ENCODE data around the gene MYEF2. TPM values are rescaled to one million over a fixed set of nuclear protein-coding genes. Genes with fewer than 3 reads are reported as not detected.

Gene MYEF2
- total and polyA plus RNA-seq, 2 experiments from 2014 or later: 62.0 to 79.7 TPM

- TF ChIP-seq REST (IDR thresholded peaks at IDR 0.05; ENCODE audit: unreplicated experiment): no peak
- TF ChIP-seq POLR2AphosphoS5 (IDR thresholded peaks at IDR 0.05; ENCODE audit: low read depth): no peak
- no peak for TF ChIP-seq EZH2 (IDR thresholded peaks at IDR 0.05; ENCODE audit: low read depth, unreplicated experiment)
- TF ChIP-seq NANOG (IDR thresholded peaks at IDR 0.05; ENCODE audit: borderline replicate concordance): no peak
- TF ChIP-seq, protein P1, sequence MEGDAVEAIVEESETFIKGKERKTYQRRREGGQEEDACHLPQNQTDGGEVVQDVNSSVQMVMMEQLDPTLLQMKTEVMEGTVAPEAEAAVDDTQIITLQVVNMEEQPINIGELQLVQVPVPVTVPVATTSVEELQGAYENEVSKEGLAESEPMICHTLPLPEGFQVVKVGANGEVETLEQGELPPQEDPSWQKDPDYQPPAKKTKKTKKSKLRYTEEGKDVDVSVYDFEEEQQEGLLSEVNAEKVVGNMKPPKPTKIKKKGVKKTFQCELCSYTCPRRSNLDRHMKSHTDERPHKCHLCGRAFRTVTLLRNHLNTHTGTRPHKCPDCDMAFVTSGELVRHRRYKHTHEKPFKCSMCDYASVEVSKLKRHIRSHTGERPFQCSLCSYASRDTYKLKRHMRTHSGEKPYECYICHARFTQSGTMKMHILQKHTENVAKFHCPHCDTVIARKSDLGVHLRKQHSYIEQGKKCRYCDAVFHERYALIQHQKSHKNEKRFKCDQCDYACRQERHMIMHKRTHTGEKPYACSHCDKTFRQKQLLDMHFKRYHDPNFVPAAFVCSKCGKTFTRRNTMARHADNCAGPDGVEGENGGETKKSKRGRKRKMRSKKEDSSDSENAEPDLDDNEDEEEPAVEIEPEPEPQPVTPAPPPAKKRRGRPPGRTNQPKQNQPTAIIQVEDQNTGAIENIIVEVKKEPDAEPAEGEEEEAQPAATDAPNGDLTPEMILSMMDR (conservative IDR thresholded peaks at IDR 0.05; ENCODE audit: low read depth in 2 of 2): no peak
Measured at GRCh38 chr15:48132874-48133273, 45.2 kb downstream of the MYEF2 start (continued).

- H3K27ac Mint-ChIP-seq: peak overlapping the region; percentile 53; the same call in 1 of the 2 replicates
- TF ChIP-seq JUNB (IDR thresholded peaks at IDR 0.05; ENCODE audit: unreplicated experiment) (no peak), ZNF114 (CRISPR knock-in tag; IDR thresholded peaks at IDR 0.05) (no peak), POLR2AphosphoS5 (IDR thresholded peaks at IDR 0.05; ENCODE audit: low read depth) (no peak), EZH2phosphoT487 (IDR thresholded peaks at IDR 0.05; ENCODE audit: unreplicated experiment) (no peak), ZNF462 (CRISPR knock-in tag; IDR thresholded peaks at IDR 0.05) (no peak), EZH2 (IDR thresholded peaks at IDR 0.05; ENCODE audit: low read depth, unreplicated experiment) (no peak), ETS1 (IDR thresholded peaks at IDR 0.05) (no peak)
- TF ChIP-seq, protein P1 (conservative IDR thresholded peaks at IDR 0.05; ENCODE audit: low read depth in 2 of 2): no peak
Measured at GRCh38 chr15:48131324-48131723, 46.8 kb downstream of the MYEF2 start.

More at GRCh38 chr15:48131324-48131723, 46.8 kb downstream of the MYEF2 start:
- H2AFZ ChIP-seq: no peak overlapping the region
- H3K4me3 ChIP-seq: no peak overlapping the region
- DNase-seq (ENCODE audit: low spot score) (no peak), ATAC-seq (peak; percentile 56)
- Mint-ChIP-seq H3K4me3 (no peak overlapping the region), H3K4me1 (peaks cover 14% of the 10 kb centered on the region), H3K27me3 (ENCODE audit: insufficient read depth, low read depth, poor library complexity) (no peaks in the 10 kb centered on the region), H3K36me3 (ENCODE audit: low read depth) (no peaks in the 10 kb centered on the region), H3K9me3 (no peaks in the 10 kb centered on the region)
- 0 out of 2 replicates have a peak, but pooled peaks cover 6% of the 10 kb centered on the region for H3K4me1 ChIP-seq (ENCODE audit: insufficient read depth)
- H3K36me3 ChIP-seq (ENCODE audit: insufficient read depth): no peaks in the 10 kb centered on the region
- no peaks in the 10 kb centered on the region for H3K27me3 ChIP-seq (ENCODE audit: insufficient read depth)
- H3K9me2 ChIP-seq (ENCODE audit: insufficient read depth): no peaks in the 10 kb centered on the region
- H3F3A ChIP-seq (replicated peaks; ENCODE audit: low read depth): no peaks in the 10 kb centered on the region
- no peaks in the 10 kb centered on the region for H4K20me1 ChIP-seq (replicated peaks; ENCODE audit: insufficient read depth)
- no peak overlapping the region for H3K27ac ChIP-seq (ENCODE audit: low read depth)
- H3K4me2 ChIP-seq: no peak overlapping the region
- H3K79me2 ChIP-seq (replicated peaks; ENCODE audit: insufficient read depth): no peaks in the 10 kb centered on the region

Data from GM23338 (cell line).